ENCODE results near the gene LIMCH1.

The LIMCH1 gene

DNA sequence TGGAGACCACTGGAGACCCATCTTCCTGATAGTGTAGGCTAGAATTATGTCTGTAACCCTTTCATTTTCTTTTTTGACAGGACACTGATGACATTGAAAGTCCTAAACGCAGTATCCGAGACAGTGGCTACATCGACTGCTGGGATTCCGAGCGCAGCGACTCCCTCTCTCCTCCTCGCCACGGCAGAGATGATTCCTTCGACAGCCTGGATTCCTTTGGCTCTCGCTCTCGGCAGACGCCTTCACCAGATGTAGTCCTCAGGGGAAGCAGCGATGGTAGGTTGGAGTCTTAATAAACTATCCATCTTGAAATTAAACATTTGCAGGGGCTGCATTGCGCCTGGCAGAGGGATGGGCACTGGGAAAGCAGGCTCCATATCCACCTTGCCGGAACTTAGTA is 75.4 kb downstream of the LIMCH1 start:
- Histone ChIP-seq H3K18ac (ENCODE audit: low read length) (peak overlapping the region; percentile 12), H3K79me1 (ENCODE audit: low read length) (no peaks in the 10 kb centered on the region), H3K23ac (ENCODE audit: low read length) (no peak overlapping the region), H2BK5ac (ENCODE audit: low read length) (no peak overlapping the region), H3K79me2 (ENCODE audit: control insufficient read depth, insufficient read depth, low read length) (no peaks in the 10 kb centered on the region), H3K4me1 (ENCODE audit: control insufficient read depth, low read depth, low read length) (peaks cover 11% of the 10 kb centered on the region), H3K4me3 (ENCODE audit: low read length) (no peak overlapping the region), H3K4ac (ENCODE audit: low read depth, low read length) (no peak overlapping the region), H3K4me2 (ENCODE audit: low read length) (no peak overlapping the region), H3K27ac (ENCODE audit: low read depth, low read length) (no peak overlapping the region), H3K27me3 (ENCODE audit: insufficient read depth, low read length, poor library complexity) (peaks cover 4% of the 10 kb centered on the region), H3K36me3 (ENCODE audit: control insufficient read depth, insufficient read depth, low read length) (no peaks in the 10 kb centered on the region), H4K5ac (ENCODE audit: low read length) (no peak overlapping the region), H2BK120ac (ENCODE audit: low read depth, low read length) (no peak overlapping the region), H4K8ac (ENCODE audit: low read depth, low read length) (no peak overlapping the region), H3K9ac (ENCODE audit: low read length) (no peak overlapping the region), H3K56ac (ENCODE audit: low read length) (peak overlapping the region; percentile 25), H2BK15ac (replicated peaks; ENCODE audit: low read depth) (peak overlapping the region; percentile 85), H2AK5ac (ENCODE audit: low read length) (no peak overlapping the region)
- WGBS (ENCODE audit: extremely low coverage, insufficient coverage, low lambda C conversion rate) = no CpG with 5 or more reads among the region's 15 CpGs
- DNase-seq = peak; percentile 55

DNA sequence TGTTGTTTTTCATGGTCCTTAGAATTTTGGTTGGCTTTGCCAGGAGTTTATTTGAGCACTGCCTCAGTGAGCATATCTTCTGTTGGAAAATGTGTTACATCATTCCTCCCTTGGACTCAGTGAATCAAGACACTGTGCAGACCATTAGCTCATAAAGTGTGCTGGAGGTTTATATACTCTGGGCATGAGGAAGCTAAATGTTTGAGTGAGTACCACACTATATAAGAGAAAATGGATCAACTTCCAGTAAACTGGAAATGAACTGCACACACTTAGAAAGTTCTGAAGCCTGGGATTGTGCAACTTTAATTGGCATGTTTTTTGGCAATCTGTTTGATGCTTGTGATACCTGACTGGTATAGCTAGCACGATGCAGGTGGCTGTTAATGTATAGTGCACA is 75.9 kb downstream of the LIMCH1 start:
- Histone ChIP-seq H3K4ac (ENCODE audit: low read depth, low read length) (no peak overlapping the region), H4K8ac (ENCODE audit: low read depth, low read length) (no peak overlapping the region), H3K23ac (ENCODE audit: low read length) (no peak overlapping the region), H3K79me1 (ENCODE audit: low read length) (no peaks in the 10 kb centered on the region), H3K4me3 (ENCODE audit: low read length) (no peak overlapping the region), H3K4me1 (ENCODE audit: control insufficient read depth, low read depth, low read length) (peaks cover 11% of the 10 kb centered on the region), H2BK5ac (ENCODE audit: low read length) (no peak overlapping the region), H3K27ac (ENCODE audit: low read depth, low read length) (no peak overlapping the region), H3K9ac (ENCODE audit: low read length) (no peak overlapping the region), H3K18ac (ENCODE audit: low read length) (no peak overlapping the region), H2BK15ac (replicated peaks; ENCODE audit: low read depth) (peak overlapping the region; percentile 9), H3K27me3 (ENCODE audit: insufficient read depth, low read length, poor library complexity) (peaks cover 4% of the 10 kb centered on the region), H3K4me2 (ENCODE audit: low read length) (no peak overlapping the region), H2AK5ac (ENCODE audit: low read length) (no peak overlapping the region), H3K56ac (ENCODE audit: low read length) (no peak overlapping the region), H2BK120ac (ENCODE audit: low read depth, low read length) (no peak overlapping the region), H3K79me2 (ENCODE audit: control insufficient read depth, insufficient read depth, low read length) (no peaks in the 10 kb centered on the region), H3K36me3 (ENCODE audit: control insufficient read depth, insufficient read depth, low read length) (no peaks in the 10 kb centered on the region), H4K5ac (ENCODE audit: low read length) (no peak overlapping the region)
- no peak for DNase-seq
- WGBS (ENCODE audit: extremely low coverage, insufficient coverage, low lambda C conversion rate) = no CpG with 5 or more reads among the region's 1 CpG

DNA sequence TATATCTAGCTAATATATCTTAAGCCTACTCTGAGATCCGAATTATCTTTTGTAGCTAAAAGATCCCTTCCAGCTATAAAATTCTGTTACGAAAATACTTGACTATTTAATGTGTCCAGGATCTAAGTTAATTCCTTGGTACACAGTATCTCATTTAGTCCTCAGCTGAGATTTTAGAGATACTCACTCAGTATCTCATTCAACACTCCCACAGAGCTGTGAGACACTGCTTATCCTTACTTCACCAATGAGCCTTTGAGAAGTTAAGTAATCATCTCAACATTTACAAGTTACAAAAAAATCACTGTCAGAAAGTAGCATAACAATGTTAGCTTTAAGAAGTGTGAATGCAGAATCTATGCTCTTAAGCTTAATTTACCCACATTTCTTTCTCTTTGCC is 76.6 kb downstream of the LIMCH1 start:
- no peak overlapping the region for H3K4ac ChIP-seq (ENCODE audit: low read depth, low read length)
- no peak overlapping the region for H2AK5ac ChIP-seq (ENCODE audit: low read length)
- H3K23ac ChIP-seq (ENCODE audit: low read length) = no peak overlapping the region
- no peak overlapping the region for H3K9ac ChIP-seq (ENCODE audit: low read length)
- H4K5ac ChIP-seq (ENCODE audit: low read length) = no peak overlapping the region
- peaks cover 4% of the 10 kb centered on the region for H3K27me3 ChIP-seq (ENCODE audit: insufficient read depth, low read length, poor library complexity)
- H3K4me2 ChIP-seq (ENCODE audit: low read length) = no peak overlapping the region
- DNase-seq = peak; percentile 52
- H2BK120ac ChIP-seq (ENCODE audit: low read depth, low read length) = no peak overlapping the region
- no CpG with 5 or more reads among the region's 2 CpGs for WGBS (ENCODE audit: extremely low coverage, insufficient coverage, low lambda C conversion rate)
- H3K79me1 ChIP-seq (ENCODE audit: low read length) = no peaks in the 10 kb centered on the region
- no peak overlapping the region for H3K4me3 ChIP-seq (ENCODE audit: low read length)
- peaks cover 9% of the 10 kb centered on the region for H3K4me1 ChIP-seq (ENCODE audit: control insufficient read depth, low read depth, low read length)
- H3K27ac ChIP-seq (ENCODE audit: low read depth, low read length) = no peak overlapping the region
- H3K79me2 ChIP-seq (ENCODE audit: control insufficient read depth, insufficient read depth, low read length) = no peaks in the 10 kb centered on the region
- no peak overlapping the region for H4K8ac ChIP-seq (ENCODE audit: low read depth, low read length)
- H2BK15ac ChIP-seq (replicated peaks; ENCODE audit: low read depth) = no peak overlapping the region
- no peak overlapping the region for H3K18ac ChIP-seq (ENCODE audit: low read length)
- H3K36me3 ChIP-seq (ENCODE audit: control insufficient read depth, insufficient read depth, low read length) = no peaks in the 10 kb centered on the region
- no peak overlapping the region for H3K56ac ChIP-seq (ENCODE audit: low read length)
- H2BK5ac ChIP-seq (ENCODE audit: low read length) = no peak overlapping the region

DNA sequence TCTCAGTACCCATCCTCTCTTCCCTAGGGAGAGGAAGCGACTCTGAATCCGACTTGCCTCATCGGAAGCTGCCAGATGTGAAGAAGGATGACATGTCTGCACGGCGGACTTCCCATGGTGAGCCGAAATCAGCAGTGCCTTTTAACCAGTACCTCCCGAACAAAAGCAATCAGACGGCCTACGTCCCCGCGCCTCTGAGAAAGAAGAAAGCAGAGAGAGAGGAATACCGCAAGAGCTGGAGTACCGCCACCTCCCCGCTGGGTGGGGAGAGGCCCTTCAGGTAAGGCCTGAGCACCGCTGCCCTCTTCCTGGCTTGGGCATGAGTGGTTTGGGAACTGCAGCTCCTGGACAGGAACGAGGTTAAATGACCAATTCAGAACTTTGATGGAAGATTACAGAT is 81.2 kb downstream of the LIMCH1 start:
- Histone ChIP-seq H3K27ac (ENCODE audit: low read depth, low read length) (no peak overlapping the region), H3K79me1 (ENCODE audit: low read length) (no peaks in the 10 kb centered on the region), H3K36me3 (ENCODE audit: control insufficient read depth, insufficient read depth, low read length) (no peaks in the 10 kb centered on the region), H3K23ac (ENCODE audit: low read length) (no peak overlapping the region), H3K79me2 (ENCODE audit: control insufficient read depth, insufficient read depth, low read length) (no peaks in the 10 kb centered on the region), H3K4me2 (ENCODE audit: low read length) (no peak overlapping the region), H3K56ac (ENCODE audit: low read length) (no peak overlapping the region), H3K9ac (ENCODE audit: low read length) (no peak overlapping the region), H3K27me3 (ENCODE audit: insufficient read depth, low read length, poor library complexity) (no peaks in the 10 kb centered on the region), H2BK120ac (ENCODE audit: low read depth, low read length) (no peak overlapping the region), H2AK5ac (ENCODE audit: low read length) (no peak overlapping the region), H2BK5ac (ENCODE audit: low read length) (no peak overlapping the region), H4K5ac (ENCODE audit: low read length) (no peak overlapping the region), H3K4me3 (ENCODE audit: low read length) (no peak overlapping the region), H3K4ac (ENCODE audit: low read depth, low read length) (no peak overlapping the region), H2BK15ac (replicated peaks; ENCODE audit: low read depth) (no peak overlapping the region), H3K4me1 (ENCODE audit: control insufficient read depth, low read depth, low read length) (no peaks in the 10 kb centered on the region), H3K18ac (ENCODE audit: low read length) (no peak overlapping the region), H4K8ac (ENCODE audit: low read depth, low read length) (peak overlapping the region; percentile 81)
- no CpG with 5 or more reads among the region's 16 CpGs for WGBS (ENCODE audit: extremely low coverage, insufficient coverage, low lambda C conversion rate)
- DNase-seq = peak; percentile 64

DNA sequence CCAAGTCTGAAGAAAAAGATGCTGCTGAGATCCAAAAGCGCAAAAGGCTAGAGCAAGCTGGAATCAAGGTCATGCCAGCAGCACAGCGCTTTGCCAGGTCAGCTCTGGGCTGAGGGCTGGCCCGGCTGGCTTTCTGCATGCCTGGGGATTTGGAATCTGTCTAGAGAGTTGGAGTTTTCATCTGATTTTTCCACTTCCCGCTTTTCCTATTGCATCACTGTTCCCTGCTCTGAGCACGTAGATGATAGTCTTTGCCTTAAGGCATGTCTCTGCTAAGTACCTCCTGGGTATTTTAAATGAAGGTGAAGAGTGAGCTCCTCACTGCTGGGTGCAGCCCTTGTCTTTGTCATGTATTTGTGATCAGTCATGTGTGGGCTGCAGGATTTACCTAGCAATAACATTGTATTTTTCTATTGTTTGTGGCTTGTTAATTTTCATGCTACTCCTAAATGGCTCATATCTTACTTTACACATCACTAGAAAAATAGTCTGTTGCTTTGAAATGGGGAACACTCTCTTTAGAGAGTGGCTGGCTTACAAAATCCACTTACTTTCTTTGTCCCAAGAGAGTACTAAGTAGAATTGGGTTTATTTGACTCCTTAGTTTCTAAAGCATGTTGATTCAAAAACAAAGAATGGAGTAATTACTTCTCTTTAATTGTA is 82.8 kb downstream of the LIMCH1 start:
- no CpG with 5 or more reads among the region's 5 CpGs for WGBS (ENCODE audit: extremely low coverage, insufficient coverage, low lambda C conversion rate)
- H3K23ac ChIP-seq (ENCODE audit: low read length) = no peak overlapping the region
- no peak overlapping the region for H3K4me3 ChIP-seq (ENCODE audit: low read length)
- H2AK5ac ChIP-seq (ENCODE audit: low read length) = no peak overlapping the region
- H2BK15ac ChIP-seq (replicated peaks; ENCODE audit: low read depth) = no peak overlapping the region
- no peak overlapping the region for H4K5ac ChIP-seq (ENCODE audit: low read length)
- no peaks in the 10 kb centered on the region for H3K4me1 ChIP-seq (ENCODE audit: control insufficient read depth, low read depth, low read length)
- H3K27me3 ChIP-seq (ENCODE audit: insufficient read depth, low read length, poor library complexity) = no peaks in the 10 kb centered on the region
- H3K4me2 ChIP-seq (ENCODE audit: low read length) = no peak overlapping the region
- peak; percentile 60 for DNase-seq
- no peaks in the 10 kb centered on the region for H3K36me3 ChIP-seq (ENCODE audit: control insufficient read depth, insufficient read depth, low read length)
- no peak overlapping the region for H4K8ac ChIP-seq (ENCODE audit: low read depth, low read length)
- no peak overlapping the region for H3K9ac ChIP-seq (ENCODE audit: low read length)
- no peak overlapping the region for H2BK5ac ChIP-seq (ENCODE audit: low read length)
- no peaks in the 10 kb centered on the region for H3K79me1 ChIP-seq (ENCODE audit: low read length)
- H3K27ac ChIP-seq (ENCODE audit: low read depth, low read length) = no peak overlapping the region
- H3K4ac ChIP-seq (ENCODE audit: low read depth, low read length) = no peak overlapping the region
- H3K18ac ChIP-seq (ENCODE audit: low read length) = no peak overlapping the region
- H3K56ac ChIP-seq (ENCODE audit: low read length) = no peak overlapping the region
- H3K79me2 ChIP-seq (ENCODE audit: control insufficient read depth, insufficient read depth, low read length) = no peaks in the 10 kb centered on the region
- no peak overlapping the region for H2BK120ac ChIP-seq (ENCODE audit: low read depth, low read length)

DNA sequence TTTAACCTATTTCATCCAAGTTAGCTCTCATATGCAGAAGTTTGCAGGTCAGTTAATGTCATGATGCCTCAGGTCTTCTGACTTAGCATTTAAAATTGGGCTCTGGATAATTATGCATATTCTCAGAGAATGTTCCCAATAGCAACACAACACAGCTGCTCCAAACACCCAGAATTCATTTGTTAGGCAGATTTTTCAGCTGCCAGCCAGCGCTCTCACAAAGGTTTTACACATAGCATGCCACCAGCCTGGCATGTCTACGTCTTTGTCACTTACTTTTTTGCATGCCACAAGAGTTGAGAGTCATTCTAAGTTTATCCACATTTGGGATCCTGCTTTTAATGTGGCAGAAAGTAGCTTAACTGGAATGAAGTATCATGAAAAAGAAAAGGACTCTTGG is 84.8 kb downstream of the LIMCH1 start:
- Histone ChIP-seq H3K18ac (ENCODE audit: low read length) (no peak overlapping the region), H4K8ac (ENCODE audit: low read depth, low read length) (no peak overlapping the region), H2BK5ac (ENCODE audit: low read length) (no peak overlapping the region), H2AK5ac (ENCODE audit: low read length) (no peak overlapping the region), H3K79me1 (ENCODE audit: low read length) (no peaks in the 10 kb centered on the region), H3K56ac (ENCODE audit: low read length) (no peak overlapping the region), H2BK15ac (replicated peaks; ENCODE audit: low read depth) (no peak overlapping the region), H3K9ac (ENCODE audit: low read length) (no peak overlapping the region), H2BK120ac (ENCODE audit: low read depth, low read length) (no peak overlapping the region), H3K4me1 (ENCODE audit: control insufficient read depth, low read depth, low read length) (no peaks in the 10 kb centered on the region), H3K27me3 (ENCODE audit: insufficient read depth, low read length, poor library complexity) (no peaks in the 10 kb centered on the region), H4K5ac (ENCODE audit: low read length) (no peak overlapping the region), H3K23ac (ENCODE audit: low read length) (no peak overlapping the region), H3K27ac (ENCODE audit: low read depth, low read length) (no peak overlapping the region), H3K36me3 (ENCODE audit: control insufficient read depth, insufficient read depth, low read length) (no peaks in the 10 kb centered on the region), H3K79me2 (ENCODE audit: control insufficient read depth, insufficient read depth, low read length) (no peaks in the 10 kb centered on the region), H3K4me2 (ENCODE audit: low read length) (no peak overlapping the region), H3K4ac (ENCODE audit: low read depth, low read length) (no peak overlapping the region), H3K4me3 (ENCODE audit: low read length) (no peak overlapping the region)
- no CpG with 5 or more reads among the region's 2 CpGs for WGBS (ENCODE audit: extremely low coverage, insufficient coverage, low lambda C conversion rate)
- no peak for DNase-seq

Data from mesendoderm (in vitro differentiated cells).